Bronchial epithelial cell (primary cell): ENCODE data around the gene FGF12. TPM values are rescaled to one million over a fixed set of nuclear protein-coding genes. Genes with fewer than 3 reads are reported as not detected.

Experiments
- DNase-seq: peaks from one replicate; pipeline ENCODE4 v3.0.0-alpha.2; 2010; ENCODE audit warnings: low read depth
- FAIRE-seq: peaks from 2 replicates; lab custom pipeline; 2011; peaks lifted over from hg19 to GRCh38; lab: Jason Lieb, UNC
- H3K27me3 ChIP-seq: 2 replicates; pipeline ENCODE4 v1.5.1; 2011; ENCODE audit warnings: low read length; ENCODE audit not compliant: control insufficient read depth, insufficient read depth
- H3K36me3 ChIP-seq: 2 replicates; pipeline ENCODE4 v1.5.1; 2011; ENCODE audit warnings: low read length; ENCODE audit not compliant: control insufficient read depth, insufficient read depth
- H3K4me3 ChIP-seq: 2 replicates; pipeline ENCODE4 v1.5.1; 2011; ENCODE audit warnings: mild to moderate bottlenecking, low read depth, low read length, control low read depth
- CTCF ChIP-seq: IDR thresholded peaks from 2 replicates; pipeline ENCODE4 v1.5.1; 2011; ENCODE audit warnings: mild to moderate bottlenecking, moderate library complexity, low read length, control low read depth, inconsistent platforms; ENCODE audit not compliant: insufficient read depth, severe bottlenecking
- total RNA-seq: library from RNA; depleted of rRNA; stranded (reverse); fragments of >200 nt; gene quantifications from 2 replicates; pipeline ENCODE4 v1.2.1, GENCODE V29; 2014

The FGF12 gene
- total RNA-seq, 1 donor from 2014 or later, result not detected

GRCh38 chr3:192514754-192515663, 212.3 kb downstream of the FGF12 start:
- DNase-seq, result no peak
- H3K27me3 ChIP-seq, result peaks cover 12% of the 10 kb centered on the region
- FAIRE-seq, result no peak
- TF ChIP-seq CTCF, result peak; percentile 2
- H3K36me3 ChIP-seq, result no peaks in the 10 kb centered on the region
- H3K4me3 ChIP-seq, result peak overlapping the region; percentile 23

GRCh38 chr3:192514081-192514753, 213.1 kb downstream of the FGF12 start:
- no peak for TF ChIP-seq CTCF
- Histone ChIP-seq H3K27me3 (peaks cover 12% of the 10 kb centered on the region), H3K36me3 (no peaks in the 10 kb centered on the region), H3K4me3 (no peak overlapping the region)
- DNase-seq (peak; percentile 23), FAIRE-seq (no peak)

- TF ChIP-seq CTCF, result no peak
- DNase-seq, result no peak
- no peaks in the 10 kb centered on the region for H3K36me3 ChIP-seq
- no peak for FAIRE-seq
- no peaks in the 10 kb centered on the region for H3K27me3 ChIP-seq
- H3K4me3 ChIP-seq, result no peak overlapping the region
Observed at GRCh38 chr3:192505731-192506130, 221.6 kb downstream of the FGF12 start.

GRCh38 chr3:192501401-192501800, 225.9 kb downstream of the FGF12 start:
- FAIRE-seq (no peak), DNase-seq (peak; percentile 13)
- TF ChIP-seq CTCF, result no peak

GRCh38 chr3:192496905-192497587, 230.3 kb downstream of the FGF12 start:
- Histone ChIP-seq H3K36me3 (no peaks in the 10 kb centered on the region), H3K4me3 (no peak overlapping the region), H3K27me3 (no peaks in the 10 kb centered on the region)
- DNase-seq, result no peak
- TF ChIP-seq CTCF, result no peak
- peak; percentile 36 for FAIRE-seq

More at GRCh38 chr3:192501401-192501800, 225.9 kb downstream of the FGF12 start:
- Histone ChIP-seq H3K27me3 (no peaks in the 10 kb centered on the region), H3K36me3 (no peaks in the 10 kb centered on the region), H3K4me3 (no peak overlapping the region)
